ENCODE results near the gene IL17RE. TPM values are rescaled to one million over a fixed set of nuclear protein-coding genes. Genes with fewer than 3 reads are reported as not detected.
"Not testable (repeated sequence)": the region's sequence is repeated elsewhere in the genome, so short reads cannot be mapped to it uniquely, and the experiment has no call there.

Gene IL17RE
- total RNA-seq, 2 donors from 2014 or later = 5.7 to 11.9 TPM

DNA sequence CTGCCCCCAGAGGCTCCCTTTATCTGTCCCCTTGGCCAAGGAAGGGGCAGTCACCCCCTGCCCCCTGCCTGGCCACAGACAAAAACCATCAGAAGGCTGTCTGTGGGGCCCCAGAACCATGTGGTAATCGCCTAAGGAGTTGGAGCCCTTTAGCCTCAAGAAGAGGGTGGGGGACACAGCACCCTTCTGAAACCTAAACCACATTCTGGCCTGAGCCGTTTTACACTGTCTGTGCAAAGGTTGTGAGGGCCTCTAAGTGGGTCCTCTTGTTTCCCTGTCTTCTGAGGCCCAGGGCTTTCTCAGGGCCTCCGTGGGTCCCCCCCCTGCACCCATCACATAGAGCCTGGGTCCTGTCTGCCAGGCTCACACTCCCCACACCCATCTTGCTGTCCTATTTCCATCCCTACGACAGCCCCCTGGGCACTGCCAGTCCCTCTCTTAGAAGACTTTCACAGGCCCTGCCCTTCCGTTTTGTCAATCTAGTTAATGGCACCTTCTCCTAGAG lies 41.0 kb upstream of the IL17RE start:
- no peak for TF ChIP-seq CTCF (IDR thresholded peaks at IDR 0.05)
- ATAC-seq (ENCODE audit: insufficient number of reproducible peaks, low FRiP score, low read depth) (no peak), DNase-seq (ENCODE audit: low spot score) (no peak)
- Histone ChIP-seq H3K27ac (no peak overlapping the region), H3K9me3 (no peaks in the 10 kb centered on the region), H3K4me3 (no peak overlapping the region), H3K4me1 (ENCODE audit: control insufficient read depth in 1 of 2, low read depth in 2 of 2) (peaks cover 13 to 31% of the 10 kb centered on the region in 2 donors), H3K36me3 (no peaks in the 10 kb centered on the region), H3K27me3 (replicated peaks; ENCODE audit: insufficient read depth) (no peaks in the 10 kb centered on the region)

GRCh38 chr3:9862391-9863057 lies 40.1 kb upstream of the IL17RE start:
- Histone ChIP-seq H3K9me3 (no peaks in the 10 kb centered on the region), H3K36me3 (no peaks in the 10 kb centered on the region), H3K27me3 (replicated peaks; ENCODE audit: insufficient read depth) (no peaks in the 10 kb centered on the region), H3K27ac (no peak overlapping the region), H3K4me3 (peak overlapping the region; percentile 65), H3K4me1 (ENCODE audit: control insufficient read depth in 1 of 2, low read depth in 2 of 2) (peaks cover 13 to 34% of the 10 kb centered on the region in 2 donors)
- ATAC-seq (ENCODE audit: insufficient number of reproducible peaks, low FRiP score, low read depth) (no peak), DNase-seq (ENCODE audit: low spot score) (no peak)
- TF ChIP-seq CTCF (IDR thresholded peaks at IDR 0.05) = no peak

- Histone ChIP-seq H3K36me3 (no peaks in the 10 kb centered on the region), H3K4me3 (peak overlapping the region; percentile 65), H3K9me3 (no peaks in the 10 kb centered on the region), H3K27me3 (replicated peaks; ENCODE audit: insufficient read depth) (no peaks in the 10 kb centered on the region), H3K27ac (no peak overlapping the region), H3K4me1 (ENCODE audit: control insufficient read depth in 1 of 2, low read depth in 2 of 2) (peaks cover 13 to 34% of the 10 kb centered on the region in 2 donors)
- DNase-seq (ENCODE audit: low spot score) = no peak
- no peak for ATAC-seq (ENCODE audit: insufficient number of reproducible peaks, low FRiP score, low read depth)
- no peak for TF ChIP-seq CTCF (IDR thresholded peaks at IDR 0.05)
Observed at GRCh38 chr3:9863058-9863772, 39.4 kb upstream of the IL17RE start.

DNA sequence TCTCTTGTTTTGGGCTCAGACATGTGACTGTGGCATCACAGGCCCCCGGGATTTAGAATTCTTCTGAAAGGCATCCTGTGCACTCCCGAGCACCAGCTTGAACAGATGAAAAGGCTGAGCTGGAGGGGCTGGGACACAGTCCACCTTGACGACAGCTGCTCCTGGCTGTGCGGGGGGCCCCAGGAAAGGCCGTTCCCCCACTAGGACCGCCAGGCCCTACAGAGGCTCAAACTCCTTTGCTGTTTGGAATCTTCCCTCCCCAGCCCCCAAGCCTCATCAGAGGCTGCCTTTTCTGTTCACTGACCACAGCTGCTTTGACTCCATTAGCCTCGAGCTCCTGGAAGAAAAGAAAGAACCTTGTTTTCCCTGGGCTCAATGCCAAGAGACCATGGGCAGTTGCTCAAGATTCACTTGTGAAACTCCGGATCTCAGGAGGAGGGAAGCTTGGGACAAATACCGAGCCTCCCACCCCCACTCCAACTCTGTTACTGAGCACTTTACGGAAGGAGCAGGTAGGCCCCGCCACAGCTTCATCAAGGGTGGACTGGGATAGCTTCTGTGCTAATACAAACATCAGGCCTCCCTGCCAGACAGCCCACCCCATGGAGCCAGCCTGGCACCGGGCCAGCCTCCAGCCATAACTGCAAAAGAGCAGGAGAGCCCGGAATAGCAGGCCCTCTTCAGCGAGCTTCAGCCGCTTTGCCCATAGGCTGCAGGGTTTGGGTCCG lies 38.3 kb upstream of the IL17RE start:
- ATAC-seq (ENCODE audit: insufficient number of reproducible peaks, low FRiP score, low read depth) = peak; percentile 65
- H3K4me1 ChIP-seq (ENCODE audit: control insufficient read depth in 1 of 2, low read depth in 2 of 2) = peaks cover 13 to 34% of the 10 kb centered on the region in 2 donors
- no peaks in the 10 kb centered on the region for H3K27me3 ChIP-seq (replicated peaks; ENCODE audit: insufficient read depth)
- no peaks in the 10 kb centered on the region for H3K9me3 ChIP-seq
- no peaks in the 10 kb centered on the region for H3K36me3 ChIP-seq
- no peak for DNase-seq (ENCODE audit: low spot score)
- peak overlapping the region; percentile 11 for H3K4me3 ChIP-seq
- peak overlapping the region in 1 of 2 donors; percentile 28 for H3K27ac ChIP-seq
- no peak for TF ChIP-seq CTCF (IDR thresholded peaks at IDR 0.05)

- H3K4me1 ChIP-seq (ENCODE audit: control insufficient read depth in 1 of 2, low read depth in 2 of 2) = peaks cover 13 to 34% of the 10 kb centered on the region in 2 donors
- not testable (repeated sequence) for H3K9me3 ChIP-seq
Observed at GRCh38 chr3:9865125-9865637, 37.5 kb upstream of the IL17RE start.

More at GRCh38 chr3:9865125-9865637, 37.5 kb upstream of the IL17RE start:
- not testable (repeated sequence) for H3K36me3 ChIP-seq; H3K4me3 ChIP-seq; H3K27ac ChIP-seq; H3K27me3 ChIP-seq (replicated peaks; ENCODE audit: insufficient read depth); ATAC-seq (ENCODE audit: insufficient number of reproducible peaks, low FRiP score, low read depth); DNase-seq (ENCODE audit: low spot score)

Measured in thoracic aorta (tissue), 2 donors.